SK-N-SH (cell line): ENCODE data around the gene OSTF1. TPM values are rescaled to one million over a fixed set of nuclear protein-coding genes. Genes with fewer than 3 reads are reported as not detected.

Source experiments
- CTCF ChIA-PET: fragments of 300-600, 350-600 bp; formaldehyde crosslinking; extraction: SDS; loops from one replicate; lab custom pipeline; 2021; lab: Yijun Ruan, JAX
- POLR2A ChIA-PET: fragments of 350-600 bp; sonication (Branson Sonifier 250); formaldehyde crosslinking; extraction: SDS; loops from one replicate; lab custom pipeline; 2020; ENCODE audit warnings: antibody characterized with exemption, inconsistent platforms; lab: Yijun Ruan, JAX
- DNase-seq: peaks from one replicate; pipeline ENCODE4 v3.0.0; 2012
- H2AFZ ChIP-seq: fragments of 200-600 bp; sonication (generic); 2 replicates; pipeline ENCODE4 v1.8.1; 2016; ENCODE audit warnings: antibody characterized with exemption, mild to moderate bottlenecking, low read depth
- H3F3A ChIP-seq: fragments of 200-600 bp; sonication (generic); replicated peaks from 2 replicates; pipeline ENCODE3; 2016; ENCODE audit warnings: antibody characterized with exemption, mild to moderate bottlenecking; ENCODE audit not compliant: insufficient read depth
- H3K27ac ChIP-seq, 2 experiments: fragments of 200-500 bp in 1 of 2; fragments of 200-600 bp in 1 of 2; sonication (Bioruptor generic) in 1 of 2; sonication (generic), shearing (Covaris generic) in 1 of 2; 2 replicates each; pipeline versions ENCODE4 v1.5.1 to v1.6.1; 2014 to 2016; ENCODE audit warnings: low read depth in 2 of 2, inconsistent platforms in 1 of 2, low read length in 1 of 2, mild to moderate bottlenecking in 1 of 2, mixed read lengths in 1 of 2
- H3K27me3 ChIP-seq: fragments of 200-600 bp; sonication (generic), shearing (Covaris generic); 2 replicates; pipeline ENCODE4 v1.6.1; 2016; ENCODE audit warnings: mixed run types; ENCODE audit not compliant: insufficient read depth
- H3K36me3 ChIP-seq, 2 experiments: fragments of 200-500 bp in 1 of 2; fragments of 200-600 bp in 1 of 2; sonication (Bioruptor generic) in 1 of 2; sonication (generic) in 1 of 2; replicated peaks in 1 of 2; 2 replicates each; pipeline versions ENCODE3 to v1.5.1; 2014 to 2016; ENCODE audit warnings: low read length in 1 of 2, mild to moderate bottlenecking in 1 of 2; ENCODE audit not compliant: insufficient read depth in 2 of 2, control insufficient read depth in 1 of 2
- H3K4me1 ChIP-seq, 2 experiments: fragments of 200-500 bp in 1 of 2; fragments of 200-600 bp in 1 of 2; sonication (Bioruptor generic) in 1 of 2; sonication (generic), shearing (Covaris generic) in 1 of 2; 2 replicates each; pipeline versions ENCODE4 v1.5.1 to v1.6.1; 2014 to 2016; ENCODE audit warnings: low read depth in 1 of 2, low read length in 1 of 2, mixed run types in 1 of 2; ENCODE audit not compliant: insufficient read depth in 2 of 2, control insufficient read depth in 1 of 2
- H3K4me2 ChIP-seq: fragments of 200-600 bp; sonication (generic), shearing (Covaris generic); 2 replicates; pipeline ENCODE4 v1.6.1; 2017; ENCODE audit warnings: mixed run types
- H3K4me3 ChIP-seq, 2 experiments: fragments of 200-500 bp in 1 of 2; fragments of 200-600 bp in 1 of 2; sonication (Bioruptor generic) in 1 of 2; sonication (generic), shearing (Covaris generic) in 1 of 2; 2 replicates each; pipeline versions ENCODE4 v1.5.1 to v1.8.1; 2014 to 2016; ENCODE audit warnings: low read depth in 2 of 2, inconsistent platforms in 1 of 2, low read length in 1 of 2, mild to moderate bottlenecking in 1 of 2, mixed read lengths in 1 of 2, moderate library complexity in 1 of 2
- H3K79me2 ChIP-seq: fragments of 200-600 bp; sonication (generic); 2 replicates; pipeline ENCODE4 v1.8.1; 2017; ENCODE audit warnings: mild to moderate bottlenecking; ENCODE audit not compliant: insufficient read depth
- H3K9ac ChIP-seq: fragments of 200-600 bp; sonication (generic); 2 replicates; pipeline ENCODE4 v1.6.1; 2017; ENCODE audit warnings: mixed run types
- H3K9me2 ChIP-seq: fragments of 200-600 bp; sonication (generic); 2 replicates; pipeline ENCODE4 v1.6.1; 2017; ENCODE audit warnings: mixed run types
- H3K9me3 ChIP-seq: fragments of 200-600 bp; sonication (generic); 2 replicates; pipeline ENCODE4 v1.6.1; 2017; ENCODE audit warnings: mixed run types, mild to moderate bottlenecking, moderate library complexity
- H4K20me1 ChIP-seq: fragments of 200-600 bp; sonication (generic); 2 replicates; pipeline ENCODE4 v1.6.1; 2017; ENCODE audit warnings: mild to moderate bottlenecking, mixed run types; ENCODE audit not compliant: insufficient read depth
- JUND ChIP-seq: IDR thresholded peaks from 2 replicates; pipeline ENCODE4 v1.4.0; 2012
- MXI1 ChIP-seq: IDR thresholded peaks from 2 replicates; pipeline ENCODE4 v1.6.1; 2012; ENCODE audit warnings: mild to moderate bottlenecking, low read depth, low read length, improper control_type of control experiment
- POLR2AphosphoS5 ChIP-seq: IDR thresholded peaks from 2 replicates; pipeline ENCODE4 v1.6.1; 2012; ENCODE audit warnings: low read depth, low read length
- RFX5 ChIP-seq: IDR thresholded peaks from 2 replicates; pipeline ENCODE4 v1.6.1; 2012; ENCODE audit warnings: mild to moderate bottlenecking, improper control_type of control experiment, low read length
- RXRA ChIP-seq: IDR thresholded peaks from 2 replicates; pipeline ENCODE4 v1.4.0; 2012; ENCODE audit warnings: low read depth, mild to moderate bottlenecking, borderline replicate concordance
- SMC3 ChIP-seq: IDR thresholded peaks from 2 replicates; pipeline ENCODE4 v1.6.1; 2012; ENCODE audit warnings: low read depth, low read length, improper control_type of control experiment
- TCF12 ChIP-seq: IDR thresholded peaks from 2 replicates; pipeline ENCODE4 v1.4.0; 2012
- TEAD4 ChIP-seq: IDR thresholded peaks from 2 replicates; pipeline ENCODE4 v1.4.0; 2012; ENCODE audit warnings: mild to moderate bottlenecking, borderline replicate concordance; ENCODE audit not compliant: insufficient read depth
- USF1 ChIP-seq: IDR thresholded peaks from 2 replicates; pipeline ENCODE4 v1.4.0; 2012; ENCODE audit warnings: low read depth, borderline replicate concordance
- ZBTB33 ChIP-seq: IDR thresholded peaks from 2 replicates; pipeline ENCODE4 v1.4.0; 2012; ENCODE audit warnings: low read depth, borderline replicate concordance
- WGBS: methylation state at CpG from one replicate; pipeline ENCODE4 v1.1.6; 2017; ENCODE audit warnings: low lambda C conversion rate; 5-methylcytosine and 5-hydroxymethylcytosine counted together
- polyA plus RNA-seq, 3 experiments: library from polyadenylated mRNA; depleted of rRNA; stranded (reverse); fragments of >200 nt; gene quantifications; 2 replicates each; pipeline ENCODE4 v1.2.3, GENCODE V29; 2012

Gene OSTF1
- polyA plus RNA-seq, 1 of the 3 experiments (the other 2 are of a cell fraction): 9.5 TPM

- no peak for DNase-seq
- CTCF ChIA-PET: interaction anchor here (1.3 to 2.0 kb wide), 2 partner anchors 290 to 292 kb away, joined by 3 to 5 read pairs; no protein-coding TSS in a partner anchor
- no peak for TF ChIP-seq RFX5
- no peak for TF ChIP-seq ZBTB33
- no peak for TF ChIP-seq MXI1
- TF ChIP-seq POLR2AphosphoS5: no peak
- TF ChIP-seq USF1: no peak
- TF ChIP-seq SMC3: no peak
- no peak for TF ChIP-seq RXRA
- no peak for TF ChIP-seq TEAD4
- Histone ChIP-seq H3K9ac (no peak overlapping the region), H3K4me2 (no peak overlapping the region), H3K36me3 (peaks cover 0 to 2% of the 10 kb centered on the region in 2 experiments), H4K20me1 (no peaks in the 10 kb centered on the region), H3K79me2 (no peaks in the 10 kb centered on the region), H3K9me3 (no peaks in the 10 kb centered on the region), H3K4me1 (peaks cover 2 to 9% of the 10 kb centered on the region in 2 experiments; a peak in 2 of 4 replicates), H3K27ac (no peak overlapping the region), H3K27me3 (no peaks in the 10 kb centered on the region), H3K4me3 (no peak overlapping the region), H2AFZ (no peak overlapping the region), H3K9me2 (no peaks in the 10 kb centered on the region), H3F3A (peaks cover 4% of the 10 kb centered on the region)
- WGBS: 7% methylated on average over 2 of the region's 2 CpGs
- POLR2A ChIA-PET: no interaction called here
Observed at GRCh38 chr9:75065510-75065909, 22.8 kb upstream of the OSTF1 start.

GRCh38 chr9:75067894-75068293 lies 20.4 kb upstream of the OSTF1 start:
- CTCF ChIA-PET: interaction anchor here (1.0 to 6.0 kb wide), 4 partner anchors 9 to 392 kb away, joined by 3 to 34 read pairs (median 6); no protein-coding TSS in a partner anchor
- 35% methylated on average over 4 of the region's 4 CpGs for WGBS
- H2AFZ ChIP-seq: no peak overlapping the region

More at GRCh38 chr9:75067894-75068293, 20.4 kb upstream of the OSTF1 start:
- Histone ChIP-seq H3K36me3 (no peaks in the 10 kb centered on the region), H3K4me2 (no peak overlapping the region), H3K27ac (no peak overlapping the region), H3F3A (peaks cover 4% of the 10 kb centered on the region), H3K9me2 (no peaks in the 10 kb centered on the region), H3K79me2 (no peaks in the 10 kb centered on the region), H3K27me3 (no peaks in the 10 kb centered on the region), H3K9me3 (no peaks in the 10 kb centered on the region), H3K4me3 (no peak overlapping the region), H4K20me1 (no peaks in the 10 kb centered on the region), H3K4me1 (peaks cover 2 to 9% of the 10 kb centered on the region in 2 experiments; a peak in 2 of 4 replicates), H3K9ac (no peak overlapping the region)
- DNase-seq: no peak
- POLR2A ChIA-PET: no interaction called here
- TF ChIP-seq USF1 (no peak), TCF12 (no peak), TEAD4 (no peak), POLR2AphosphoS5 (no peak), JUND (no peak)
